ENCODE results near the gene GABRA5. TPM values are rescaled to one million over a fixed set of nuclear protein-coding genes. Genes with fewer than 3 reads are reported as not detected.

Gene GABRA5
- total and polyA plus RNA-seq, 8 donors, result 0.06 to 0.15 (median 0.09) TPM; not detected in 5

DNA sequence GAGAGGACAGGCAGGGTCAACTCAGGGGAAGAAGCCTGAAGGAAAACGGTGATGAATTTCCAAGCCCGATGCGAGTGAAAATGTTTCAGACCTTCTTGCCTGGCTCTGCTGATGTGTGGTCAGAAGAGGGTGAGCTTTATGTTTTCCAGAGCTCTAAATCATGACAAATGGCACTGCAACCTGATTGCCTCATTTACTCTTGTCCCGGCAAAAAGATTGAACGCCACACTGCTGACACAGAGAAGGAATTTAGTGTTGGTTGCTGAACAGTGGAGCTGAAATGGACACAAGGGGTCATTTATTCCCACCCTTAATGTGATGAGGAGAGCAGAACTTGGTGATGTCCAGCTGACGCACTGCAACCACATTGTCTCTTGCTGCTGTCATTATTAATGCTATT is 68.0 kb downstream of the GABRA5 start:
- H3K36me3 ChIP-seq, result no peaks in the 10 kb centered on the region
- no peaks in the 10 kb centered on the region for H3K27me3 ChIP-seq
- no peak overlapping the region for H3K4me3 ChIP-seq
- no peak overlapping the region for H3K27ac ChIP-seq
- no peaks in the 10 kb centered on the region for H3K9me3 ChIP-seq
- intact Hi-C loops (cut with DNase I), result no loop called here
- no peak for ATAC-seq
- no peak for TF ChIP-seq CTCF (IDR thresholded peaks at IDR 0.05)
- DNase-seq, result no peak
- no peaks in the 10 kb centered on the region for H3K4me1 ChIP-seq

DNA sequence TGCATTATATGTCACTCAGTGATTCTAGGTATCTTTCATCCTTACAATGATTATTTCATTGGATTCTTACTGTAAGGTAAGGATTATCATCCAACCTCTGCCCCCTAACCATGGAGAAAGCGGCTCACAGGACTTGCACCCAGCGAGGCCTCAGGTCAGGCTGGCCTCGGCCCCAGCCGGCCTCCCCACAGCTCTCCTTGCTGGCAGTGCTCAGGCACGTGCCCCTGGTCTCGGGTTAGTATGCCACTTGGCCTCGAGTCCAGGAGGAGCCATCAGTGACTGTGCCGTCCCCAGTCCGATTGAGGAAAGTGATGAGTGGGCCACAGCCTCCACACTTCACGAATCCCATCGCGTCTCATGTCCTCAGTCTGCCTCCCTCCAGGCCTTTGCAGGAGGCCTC is 68.5 kb downstream of the GABRA5 start:
- Histone ChIP-seq H3K4me1 (no peaks in the 10 kb centered on the region), H3K9me3 (no peaks in the 10 kb centered on the region), H3K27me3 (no peaks in the 10 kb centered on the region), H3K4me3 (no peak overlapping the region), H3K27ac (no peak overlapping the region), H3K36me3 (no peaks in the 10 kb centered on the region)
- no peak for ATAC-seq
- DNase-seq, result peak in 1 of 4 donors; percentile 63
- TF ChIP-seq CTCF (IDR thresholded peaks at IDR 0.05), result no peak
- intact Hi-C loops (cut with DNase I), result no loop called here

DNA sequence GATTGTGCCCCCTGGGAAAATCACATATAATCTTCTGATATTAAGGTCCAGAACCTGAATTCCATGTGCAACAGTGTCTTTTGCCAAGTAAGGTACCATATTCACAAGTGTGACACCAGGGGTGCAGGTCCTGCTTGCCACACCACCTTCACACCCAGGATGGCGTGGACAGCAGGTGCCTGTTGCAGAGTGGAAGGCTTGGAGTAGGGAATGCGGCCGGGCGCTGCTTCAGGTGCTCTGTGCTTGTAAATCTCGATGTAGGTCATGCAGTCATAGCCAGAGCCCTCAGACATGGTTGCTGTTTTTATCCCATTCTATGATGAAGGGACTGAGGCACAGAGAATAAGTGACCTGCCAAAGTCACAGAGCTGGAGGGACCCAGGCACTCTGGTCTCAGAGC is 69.6 kb downstream of the GABRA5 start:
- no peak for DNase-seq
- no peak overlapping the region for H3K27ac ChIP-seq
- TF ChIP-seq CTCF (IDR thresholded peaks at IDR 0.05), result no peak
- no peaks in the 10 kb centered on the region for H3K36me3 ChIP-seq
- no peaks in the 10 kb centered on the region for H3K27me3 ChIP-seq
- no peak for ATAC-seq
- intact Hi-C loops (cut with DNase I), result no loop called here
- H3K4me3 ChIP-seq, result no peak overlapping the region
- no peaks in the 10 kb centered on the region for H3K4me1 ChIP-seq
- H3K9me3 ChIP-seq, result no peaks in the 10 kb centered on the region

GRCh38 chr15:26937134-26937533 is 70.3 kb downstream of the GABRA5 start:
- no peak overlapping the region for H3K27ac ChIP-seq
- DNase-seq (peak in 1 of 4 donors; percentile 61), ATAC-seq (no peak)
- H3K27me3 ChIP-seq, result no peaks in the 10 kb centered on the region
- no peaks in the 10 kb centered on the region for H3K4me1 ChIP-seq
- no peak overlapping the region for H3K4me3 ChIP-seq
- no peak for TF ChIP-seq CTCF (IDR thresholded peaks at IDR 0.05)
- no peaks in the 10 kb centered on the region for H3K9me3 ChIP-seq
- intact Hi-C loops (cut with DNase I), result no loop called here
- no peaks in the 10 kb centered on the region for H3K36me3 ChIP-seq

- no peak for ATAC-seq
- TF ChIP-seq CTCF (IDR thresholded peaks at IDR 0.05), result no peak
- intact Hi-C loops (cut with DNase I), result no loop called here
- H3K4me1 ChIP-seq, result no peaks in the 10 kb centered on the region
- H3K27me3 ChIP-seq, result no peaks in the 10 kb centered on the region
- H3K27ac ChIP-seq, result no peak overlapping the region
- no peak overlapping the region for H3K4me3 ChIP-seq
- no peak for DNase-seq
- no peaks in the 10 kb centered on the region for H3K36me3 ChIP-seq
- no peaks in the 10 kb centered on the region for H3K9me3 ChIP-seq
Observed at GRCh38 chr15:26939398-26939797, 72.5 kb downstream of the GABRA5 start.
